Ishikawa (cell line): ENCODE measurements around the gene CNNM2.

ENCODE experiments used
- CEBPB ChIP-seq: IDR thresholded peaks from 2 replicates; pipeline ENCODE4 v1.6.1; 2012
- CREB1 ChIP-seq: IDR thresholded peaks from 2 replicates; pipeline ENCODE4 v1.6.1; 2012; ENCODE audit warnings: low read depth
- EGR1 ChIP-seq: IDR thresholded peaks from 2 replicates; pipeline ENCODE4 v1.6.1; 2012
- EP300 ChIP-seq: IDR thresholded peaks from 2 replicates; pipeline ENCODE4 v1.6.1; 2012; ENCODE audit warnings: borderline replicate concordance
- FOXM1 ChIP-seq: IDR thresholded peaks from 2 replicates; pipeline ENCODE4 v1.6.1; 2012; ENCODE audit warnings: low read depth, borderline replicate concordance
- MAX ChIP-seq: IDR thresholded peaks from 2 replicates; pipeline ENCODE4 v1.6.1; 2012
- NFIC ChIP-seq: IDR thresholded peaks from 2 replicates; pipeline ENCODE4 v1.6.1; 2012
- RAD21 ChIP-seq: IDR thresholded peaks from 2 replicates; pipeline ENCODE4 v1.6.1; 2012; ENCODE audit warnings: low read depth
- REST ChIP-seq: IDR thresholded peaks from 2 replicates; pipeline ENCODE4 v1.6.1; 2012; ENCODE audit warnings: low read depth, mild to moderate bottlenecking
- TAF1 ChIP-seq: IDR thresholded peaks from 2 replicates; pipeline ENCODE4 v1.6.1; 2012; ENCODE audit warnings: low read depth, mild to moderate bottlenecking
- TCF12 ChIP-seq: IDR thresholded peaks from 2 replicates; pipeline ENCODE4 v1.6.1; 2012; ENCODE audit warnings: low read depth
- TEAD4 ChIP-seq: IDR thresholded peaks from 2 replicates; pipeline ENCODE4 v1.6.1; 2012
- USF1 ChIP-seq: IDR thresholded peaks from 2 replicates; pipeline ENCODE4 v1.6.1; 2012
- YY1 ChIP-seq: IDR thresholded peaks from 2 replicates; pipeline ENCODE4 v1.6.1; 2012; ENCODE audit warnings: low read depth
- ZBTB7A ChIP-seq: IDR thresholded peaks from 2 replicates; pipeline ENCODE4 v1.6.1; 2012; ENCODE audit warnings: low read depth

CNNM2 gene

GRCh38 chr10:102935939-102936605, 18.0 kb downstream of the CNNM2 start:
- TF ChIP-seq MAX, result no peak
- TF ChIP-seq USF1, result no peak
- no peak for TF ChIP-seq EGR1
- no peak for TF ChIP-seq NFIC
- no peak for TF ChIP-seq EP300
- no peak for TF ChIP-seq RAD21
- no peak for TF ChIP-seq TCF12
- TF ChIP-seq TEAD4, result no peak
- TF ChIP-seq REST, result no peak
- no peak for TF ChIP-seq CEBPB
- no peak for TF ChIP-seq FOXM1
- TF ChIP-seq YY1, result no peak
- no peak for TF ChIP-seq TAF1
- no peak for TF ChIP-seq CREB1
- no peak for TF ChIP-seq ZBTB7A

- TF ChIP-seq REST (no peak), CEBPB (no peak), YY1 (no peak), NFIC (no peak), RAD21 (no peak), EGR1 (no peak), CREB1 (no peak), ZBTB7A (no peak), USF1 (no peak), TAF1 (no peak), FOXM1 (no peak), TEAD4 (no peak), MAX (no peak), TCF12 (no peak), EP300 (no peak)
These were observed 23.3 kb downstream of the CNNM2 start for GRCh38 chr10:102941401-102941800.

- TF ChIP-seq EGR1 (no peak), USF1 (no peak), TAF1 (no peak), NFIC (no peak), TCF12 (no peak), TEAD4 (no peak), REST (no peak), EP300 (no peak), CREB1 (no peak), CEBPB (no peak)
These were observed 27.4 kb downstream of the CNNM2 start for GRCh38 chr10:102945449-102945848.

- TF ChIP-seq CREB1 (no peak), CEBPB (no peak), MAX (no peak), RAD21 (no peak), EGR1 (no peak), TAF1 (no peak), TEAD4 (no peak), USF1 (no peak), EP300 (no peak), TCF12 (no peak), REST (no peak), NFIC (no peak), YY1 (no peak), FOXM1 (no peak)
These were observed 27.9 kb downstream of the CNNM2 start for GRCh38 chr10:102945962-102946361.
